Mesodermal cell (in vitro differentiated cells): ENCODE results near the gene CMPK1.

Source experiments
- H3K27ac ChIP-seq: 2 replicates; pipeline ENCODE4 v1.7.0; 2013; ENCODE audit warnings: mild to moderate bottlenecking, low read depth, low read length, moderate library complexity; ENCODE audit not compliant: severe bottlenecking
- H3K36me3 ChIP-seq: 2 replicates; pipeline ENCODE4 v1.7.1; 2013; ENCODE audit warnings: mild to moderate bottlenecking, low read length, moderate library complexity; ENCODE audit not compliant: control insufficient read depth, insufficient read depth
- H3K4me1 ChIP-seq: one replicate; pipeline ENCODE4 v1.7.1; 2013; ENCODE audit warnings: mild to moderate bottlenecking, low read length; ENCODE audit not compliant: insufficient read depth, control insufficient read depth, poor library complexity, severe bottlenecking
- H3K4me3 ChIP-seq: 2 replicates; pipeline ENCODE4 v1.7.0; 2013; ENCODE audit warnings: low read length, control low read depth, mild to moderate bottlenecking; ENCODE audit not compliant: insufficient read depth, poor library complexity, severe bottlenecking; ENCODE audit errors: extremely low read depth
- H3K9me3 ChIP-seq: 2 replicates; pipeline ENCODE4 v1.7.1; 2013; ENCODE audit warnings: mild to moderate bottlenecking, low read length, moderate library complexity; ENCODE audit not compliant: control insufficient read depth
- WGBS, 2 experiments: methylation state at CpG; one replicate each; pipeline ENCODE4 v1.1.5; 2013; ENCODE audit warnings: missing lambda C conversion rate in 2 of 2; ENCODE audit not compliant: insufficient coverage in 2 of 2; 5-methylcytosine and 5-hydroxymethylcytosine counted together

The CMPK1 gene

DNA sequence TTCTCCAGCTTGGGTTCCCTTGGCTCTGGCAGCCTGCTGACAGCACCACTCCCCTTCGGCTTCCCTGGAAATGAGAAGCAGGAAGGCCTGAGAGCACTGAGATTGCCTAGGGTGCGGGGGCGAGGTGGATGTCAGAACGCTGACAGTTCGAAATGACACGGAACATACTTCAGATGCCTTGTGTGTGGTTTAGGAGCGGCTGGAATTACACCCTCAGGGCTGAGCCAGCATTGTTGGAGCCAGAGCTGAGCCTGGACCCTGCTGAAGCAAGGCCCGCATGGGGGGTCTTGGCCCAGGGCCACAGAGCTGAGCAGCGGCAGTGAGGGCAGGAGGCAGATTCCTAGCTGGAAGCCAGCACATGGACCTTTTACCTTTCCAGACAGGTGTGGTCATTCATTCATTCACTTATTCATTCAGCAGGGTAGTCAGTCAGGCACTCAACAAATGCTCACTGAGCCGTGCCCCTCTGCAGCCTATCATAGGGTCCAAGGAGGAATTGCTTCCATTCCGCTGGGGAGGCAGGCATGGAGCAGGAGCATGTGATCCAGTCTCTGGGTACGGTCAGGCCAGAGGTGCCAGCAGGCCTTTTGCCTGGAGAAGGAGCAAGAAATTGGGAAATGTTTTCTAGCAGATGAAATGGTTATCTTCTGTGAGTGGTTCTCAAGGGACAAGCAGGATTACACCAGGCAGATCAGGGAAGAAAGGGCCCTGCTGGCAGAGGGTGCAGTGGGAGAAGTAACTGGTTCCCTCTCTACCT is 75.9 kb downstream of the CMPK1 start:
- H3K4me3 ChIP-seq = no peak overlapping the region

GRCh38 chr1:47410068-47410455 is 76.5 kb downstream of the CMPK1 start:
- Histone ChIP-seq H3K36me3 (no peaks in the 10 kb centered on the region), H3K27ac (no peak overlapping the region), H3K9me3 (no peaks in the 10 kb centered on the region), H3K4me1 (peaks cover 31% of the 10 kb centered on the region), H3K4me3 (no peak overlapping the region)
- WGBS, 2 experiments = 71 to 87% methylated on average over 3 of the region's 3 CpGs

More for the DNA sequence above, 75.9 kb downstream of the CMPK1 start:
- Histone ChIP-seq H3K27ac (peak overlapping the region; percentile 41), H3K9me3 (no peaks in the 10 kb centered on the region), H3K36me3 (no peaks in the 10 kb centered on the region), H3K4me1 (peaks cover 31% of the 10 kb centered on the region)
- 75 to 90% methylated on average over 12 of the region's 12 CpGs for WGBS, 2 experiments

- H3K36me3 ChIP-seq = no peaks in the 10 kb centered on the region
- H3K4me3 ChIP-seq = no peak overlapping the region
- H3K4me1 ChIP-seq = peaks cover 31% of the 10 kb centered on the region
- H3K9me3 ChIP-seq = no peaks in the 10 kb centered on the region
- no peak overlapping the region for H3K27ac ChIP-seq
- 100% methylated on average over 1 of the region's 2 CpGs; no CpG with 5 or more reads in 1 of the 2 experiments for WGBS, 2 experiments
Observed at GRCh38 chr1:47411436-47411835, 77.8 kb downstream of the CMPK1 start.

DNA sequence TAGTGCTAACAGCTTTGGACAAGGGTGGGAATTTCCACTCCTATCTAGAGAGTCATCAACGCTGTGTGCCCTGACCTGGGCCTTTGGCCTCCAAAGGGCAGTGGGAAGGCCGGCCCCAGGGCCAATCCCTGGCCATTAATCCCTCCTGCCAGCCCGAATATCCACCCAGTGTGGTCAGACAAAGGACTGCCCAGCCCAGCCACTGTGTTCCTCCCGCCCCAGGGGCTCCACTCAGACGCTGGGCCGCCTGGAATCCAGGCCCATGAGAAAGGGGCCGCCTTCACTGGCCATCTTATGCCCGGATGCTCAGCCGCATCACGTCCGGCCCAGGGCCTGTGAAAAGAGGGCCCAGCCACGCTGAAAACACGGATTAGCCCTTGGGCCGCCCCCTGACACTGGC is 78.8 kb downstream of the CMPK1 start:
- Histone ChIP-seq H3K9me3 (no peaks in the 10 kb centered on the region), H3K4me3 (no peak overlapping the region), H3K27ac (no peak overlapping the region), H3K36me3 (no peaks in the 10 kb centered on the region), H3K4me1 (peaks cover 31% of the 10 kb centered on the region)
- WGBS, 2 experiments = 84 to 89% methylated on average over 13 to 14 of the region's 14 CpGs

GRCh38 chr1:47415728-47416318 is 82.2 kb downstream of the CMPK1 start, which contains the start of gene FOXE3:
TSS of gene FOXE3 (plus strand) at chr1:47416285. CDS start at chr1:47416316, 31 bp downstream.
- no peak within 1 kb of the TSS for H3K4me3 ChIP-seq
- H3K4me1 ChIP-seq = peaks cover 17% of the 10 kb centered on the region
- 15 to 29% methylated on average over 17 to 19 of the region's 21 CpGs for WGBS, 2 experiments
- H3K36me3 ChIP-seq = no peaks in the 10 kb centered on the region
- H3K27ac ChIP-seq = no peak within 1 kb of the TSS
- no peaks in the 10 kb centered on the region for H3K9me3 ChIP-seq

DNA sequence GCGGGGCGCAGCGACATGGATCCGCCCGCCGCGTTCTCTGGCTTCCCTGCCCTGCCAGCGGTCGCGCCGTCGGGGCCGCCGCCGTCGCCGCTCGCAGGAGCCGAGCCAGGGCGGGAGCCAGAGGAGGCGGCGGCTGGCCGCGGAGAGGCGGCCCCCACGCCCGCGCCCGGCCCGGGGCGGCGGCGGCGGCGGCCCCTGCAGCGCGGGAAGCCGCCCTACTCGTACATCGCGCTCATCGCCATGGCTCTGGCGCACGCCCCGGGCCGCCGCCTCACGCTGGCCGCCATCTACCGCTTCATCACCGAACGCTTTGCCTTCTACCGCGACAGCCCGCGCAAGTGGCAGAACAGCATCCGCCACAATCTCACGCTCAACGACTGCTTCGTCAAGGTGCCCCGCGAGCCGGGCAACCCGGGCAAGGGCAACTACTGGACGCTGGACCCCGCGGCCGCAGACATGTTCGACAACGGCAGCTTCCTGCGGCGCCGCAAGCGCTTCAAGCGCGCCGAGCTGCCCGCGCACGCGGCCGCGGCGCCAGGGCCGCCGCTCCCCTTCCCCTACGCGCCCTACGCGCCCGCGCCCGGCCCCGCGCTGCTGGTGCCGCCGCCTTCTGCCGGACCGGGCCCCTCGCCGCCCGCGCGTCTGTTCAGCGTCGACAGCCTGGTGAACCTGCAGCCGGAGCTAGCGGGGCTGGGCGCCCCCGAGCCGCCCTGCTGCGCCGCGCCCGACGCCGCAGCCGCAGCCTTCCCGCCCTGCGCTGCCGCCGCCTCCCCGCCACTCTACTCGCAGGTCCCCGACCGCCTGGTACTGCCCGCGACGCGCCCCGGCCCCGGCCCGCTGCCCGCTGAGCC is 83.0 kb downstream of the CMPK1 start:
- Histone ChIP-seq H3K27ac (no peak overlapping the region), H3K4me1 (peaks cover 11% of the 10 kb centered on the region), H3K4me3 (no peak overlapping the region), H3K36me3 (no peaks in the 10 kb centered on the region), H3K9me3 (no peaks in the 10 kb centered on the region)
- WGBS, 2 experiments = 1% methylated on average over 106 to 113 of the region's 134 CpGs

DNA sequence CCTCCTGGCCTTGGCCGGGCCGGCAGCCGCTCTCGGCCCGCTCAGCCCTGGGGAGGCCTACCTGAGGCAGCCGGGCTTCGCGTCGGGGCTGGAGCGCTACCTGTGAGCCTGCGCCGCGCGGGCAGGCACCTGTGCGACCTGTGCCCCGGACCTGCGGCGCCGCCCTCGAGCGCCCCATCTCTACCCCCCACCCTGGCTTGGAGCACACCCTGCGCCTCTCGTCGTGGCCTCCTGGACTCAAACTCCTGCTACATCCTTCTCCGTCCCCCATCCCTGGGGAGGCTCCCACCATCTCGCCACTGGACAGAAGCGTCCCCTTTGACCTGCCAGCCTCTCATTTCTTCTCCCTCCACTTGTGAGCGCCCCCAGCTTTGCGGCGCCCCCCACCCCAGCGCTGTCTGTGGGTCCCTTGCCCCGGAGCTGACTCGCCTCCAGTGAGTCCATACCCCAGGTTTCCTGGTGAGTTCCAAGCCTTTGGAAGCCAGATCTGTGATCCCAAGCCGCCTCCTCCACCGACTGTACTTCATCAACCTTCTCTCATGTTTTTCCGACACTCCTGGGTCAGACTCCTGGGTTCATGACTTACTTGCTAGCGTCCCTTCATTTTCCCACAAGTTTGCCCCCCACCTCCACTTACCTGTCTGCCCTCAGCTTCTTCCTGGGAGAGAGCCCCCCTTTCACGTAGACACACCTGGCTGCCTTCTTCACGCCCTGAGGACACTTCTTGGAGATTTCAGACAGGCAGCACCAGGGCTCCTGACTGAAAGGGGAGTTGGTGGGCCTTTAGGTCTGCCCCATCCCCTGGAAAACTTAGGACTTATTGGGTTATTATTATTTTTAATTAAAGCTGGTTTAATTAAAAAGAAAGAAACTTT is 83.8 kb downstream of the CMPK1 start:
- Histone ChIP-seq H3K4me1 (peaks cover 3% of the 10 kb centered on the region), H3K4me3 (no peak overlapping the region), H3K9me3 (no peaks in the 10 kb centered on the region), H3K27ac (no peak overlapping the region), H3K36me3 (no peaks in the 10 kb centered on the region)
- 28 to 33% methylated on average over 26 to 31 of the region's 39 CpGs for WGBS, 2 experiments

GRCh38 chr1:47418122-47418521 is 84.5 kb downstream of the CMPK1 start:
- H3K4me3 ChIP-seq = no peak overlapping the region
- H3K4me1 ChIP-seq = no peaks in the 10 kb centered on the region
- 75 to 78% methylated on average over 1 to 2 of the region's 2 CpGs for WGBS, 2 experiments
- no peaks in the 10 kb centered on the region for H3K36me3 ChIP-seq
- no peak overlapping the region for H3K27ac ChIP-seq
- H3K9me3 ChIP-seq = no peaks in the 10 kb centered on the region

- Histone ChIP-seq H3K27ac (no peak overlapping the region), H3K4me3 (no peak overlapping the region), H3K36me3 (no peaks in the 10 kb centered on the region), H3K4me1 (no peaks in the 10 kb centered on the region), H3K9me3 (no peaks in the 10 kb centered on the region)
- WGBS, 2 experiments = 67 to 86% methylated on average over 2 to 4 of the region's 6 CpGs
Observed at GRCh38 chr1:47418681-47419325, 85.2 kb downstream of the CMPK1 start.
